HepG2 (cell line): ENCODE results near the gene SLC4A7. TPM values are rescaled to one million over a fixed set of nuclear protein-coding genes. Genes with fewer than 3 reads are reported as not detected.

Experiments used
- ATAC-seq: fragments of 200-7000 bp; cut with Tn5 transposase; 3 replicates; pipeline ENCODE4 v1.9.1; 2020; ENCODE audit warnings: mild to moderate bottlenecking, moderate library complexity
- BruUV-seq: library from RNA; stranded (reverse); fragments of 400-500 nt; replicated peaks from 2 replicates; lab custom pipeline; 2021; lab: Mats Ljungman, UMichigan
- CTCF ChIA-PET: fragments of 300-600 bp; formaldehyde crosslinking; extraction: SDS; loops from one replicate; lab custom pipeline; 2021; ENCODE audit warnings: low total read pairs, inconsistent platforms, low intra/inter-chr PET ratio; lab: Yijun Ruan, JAX
- POLR2A ChIA-PET: fragments of 350-600 bp; sonication (Branson Sonifier 250); formaldehyde crosslinking; loops from one replicate; lab custom pipeline; 2020; ENCODE audit warnings: antibody characterized with exemption, inconsistent platforms; lab: Yijun Ruan, JAX
- DNase-seq: peaks from one replicate; pipeline ENCODE4 v3.0.0-alpha.2; 2015; ENCODE audit warnings: low spot score
- FAIRE-seq: peaks from 3 replicates; lab custom pipeline; 2011; peaks lifted over from hg19 to GRCh38; lab: Jason Lieb, UNC
- H2AFZ ChIP-seq: one replicate; pipeline ENCODE4 v1.6.1; 2011; ENCODE audit warnings: low read length, inconsistent platforms
- H3K27ac ChIP-seq: fragments of 300-600 bp; 3 replicates; pipeline ENCODE4 v1.8.0; 2011; ENCODE audit warnings: mixed run types, mild to moderate bottlenecking, mixed read lengths, low read length, inconsistent platforms; ENCODE audit not compliant: insufficient read depth; ENCODE audit errors: extremely low read length
- H3K27me3 ChIP-seq, 2 experiments: fragments of 200-600 bp in 1 of 2; 2 replicates in 1 of 2; 3 replicates in 1 of 2; pipeline versions ENCODE4 v1.6.0 to v1.8.0; 2011; ENCODE audit warnings: low read length in 2 of 2, mild to moderate bottlenecking in 2 of 2, moderate library complexity in 2 of 2, inconsistent platforms in 1 of 2; ENCODE audit not compliant: insufficient read depth in 2 of 2, control insufficient read depth in 1 of 2
- H3K36me3 ChIP-seq, 2 experiments: fragments of 200-600 bp in 1 of 2; replicated peaks in 1 of 2; 2 replicates in 1 of 2; 3 replicates in 1 of 2; pipeline versions ENCODE4 v1.5.1 to v1.8.0; 2011; ENCODE audit warnings: low read length in 2 of 2, inconsistent platforms in 1 of 2; ENCODE audit not compliant: insufficient read depth in 2 of 2, control insufficient read depth in 1 of 2
- H3K4me1 ChIP-seq: 2 replicates; pipeline ENCODE4 v1.5.1; 2012; ENCODE audit warnings: low read length, inconsistent platforms; ENCODE audit not compliant: insufficient read depth
- H3K4me2 ChIP-seq: 2 replicates; pipeline ENCODE4 v1.6.0; 2011; ENCODE audit warnings: low read depth, low read length, inconsistent platforms
- H3K4me3 ChIP-seq, 3 experiments: fragments of 200-600 bp in 1 of 3; sonication (generic), shearing (Covaris generic) in 1 of 3; replicated peaks in 1 of 3; 2 replicates each; pipeline ENCODE4 v1.5.1; 2011 to 2016; ENCODE audit warnings: low read length in 3 of 3, inconsistent platforms in 2 of 3, low read depth in 2 of 3, mild to moderate bottlenecking in 2 of 3, control low read depth in 1 of 3, mixed read lengths in 1 of 3; ENCODE audit not compliant: insufficient read depth in 1 of 3
- H3K79me2 ChIP-seq: one replicate; pipeline ENCODE4 v1.6.1; 2011; ENCODE audit warnings: low read length, inconsistent platforms; ENCODE audit not compliant: insufficient read depth
- H3K9ac ChIP-seq: 2 replicates; pipeline ENCODE4 v1.6.0; 2011; ENCODE audit warnings: mild to moderate bottlenecking, low read depth, low read length, inconsistent platforms; ENCODE audit not compliant: insufficient read depth
- H3K9me3 ChIP-seq: 2 replicates; pipeline ENCODE4 v1.5.1; 2012; ENCODE audit warnings: mild to moderate bottlenecking, low read length
- H4K20me1 ChIP-seq: 2 replicates; pipeline ENCODE4 v1.6.0; 2011; ENCODE audit warnings: inconsistent platforms, mild to moderate bottlenecking, low read length, moderate library complexity; ENCODE audit not compliant: insufficient read depth
- ATF6 ChIP-seq: sonication (generic); formaldehyde crosslinking; conservative IDR thresholded peaks from 2 replicates; pipeline ENCODE4 v1.4.0; 2020; ENCODE audit warnings: missing genetic modification reagents
- MEIS1 ChIP-seq: sonication (generic); formaldehyde crosslinking; IDR thresholded peaks from 2 replicates; pipeline ENCODE4 v1.9.0; 2021; ENCODE audit warnings: mild to moderate bottlenecking, missing genetic modification reagents, moderate library complexity, borderline replicate concordance
- NCOA1 ChIP-seq: sonication (generic); formaldehyde crosslinking; IDR thresholded peaks from 2 replicates; pipeline ENCODE4 v1.9.0; 2021; ENCODE audit warnings: missing genetic modification reagents
- NFIC ChIP-seq: IDR thresholded peaks from 2 replicates; pipeline ENCODE4 v1.6.1; 2012; ENCODE audit warnings: mild to moderate bottlenecking, low read length, inconsistent platforms
- NKX3-1 ChIP-seq: sonication (generic); formaldehyde crosslinking; IDR thresholded peaks from 2 replicates; pipeline ENCODE4 v1.5.0; 2020; ENCODE audit warnings: missing genetic modification reagents
- ONECUT2 ChIP-seq: sonication (generic); formaldehyde crosslinking; IDR thresholded peaks from 2 replicates; pipeline ENCODE4 v1.4.0; 2020; ENCODE audit warnings: missing genetic modification reagents
- RFX1 ChIP-seq: fragments of 450-650 bp; IDR thresholded peaks from 2 replicates; pipeline ENCODE4 v1.6.1; 2017
- RORA ChIP-seq: sonication (generic); formaldehyde crosslinking; IDR thresholded peaks from 2 replicates; pipeline ENCODE4 v1.5.0; 2020; ENCODE audit warnings: mild to moderate bottlenecking, missing genetic modification reagents, moderate library complexity
- SP140L ChIP-seq: sonication (generic); formaldehyde crosslinking; IDR thresholded peaks from 2 replicates; pipeline ENCODE4 v1.4.0; 2020; ENCODE audit warnings: missing genetic modification reagents, borderline replicate concordance
- SP2 ChIP-seq: sonication (generic); formaldehyde crosslinking; IDR thresholded peaks from 2 replicates; pipeline ENCODE4 v1.5.1; 2020; ENCODE audit warnings: mild to moderate bottlenecking, missing genetic modification reagents
- THYN1 ChIP-seq: sonication (generic); formaldehyde crosslinking; IDR thresholded peaks from 2 replicates; pipeline ENCODE4 v1.8.1; 2023; ENCODE audit warnings: low read depth, mild to moderate bottlenecking, moderate library complexity, missing genetic modification reagents, borderline replicate concordance
- ZBTB3 ChIP-seq: sonication (generic); formaldehyde crosslinking; IDR thresholded peaks from 2 replicates; pipeline ENCODE4 v1.4.0; 2020; ENCODE audit warnings: low read depth, mild to moderate bottlenecking, moderate library complexity, missing genetic modification reagents, borderline replicate concordance
- ZNF234 ChIP-seq: sonication (generic); formaldehyde crosslinking; conservative IDR thresholded peaks from 2 replicates; pipeline ENCODE4 v1.5.1; 2020; ENCODE audit warnings: mild to moderate bottlenecking, missing genetic modification reagents
- ZNF430 ChIP-seq: sonication (generic); formaldehyde crosslinking; IDR thresholded peaks from 2 replicates; pipeline ENCODE4 v1.9.0; 2021; ENCODE audit warnings: mild to moderate bottlenecking, missing genetic modification reagents
- ZNF496 ChIP-seq: sonication (generic); formaldehyde crosslinking; IDR thresholded peaks from 2 replicates; pipeline ENCODE4 v1.8.1; 2023; ENCODE audit warnings: mild to moderate bottlenecking, moderate library complexity, missing genetic modification reagents; ENCODE audit not compliant: insufficient replicate concordance
- ZNF564 ChIP-seq: sonication (generic); formaldehyde crosslinking; IDR thresholded peaks from 2 replicates; pipeline ENCODE4 v1.8.1; 2023; ENCODE audit warnings: mild to moderate bottlenecking, missing genetic modification reagents
- ZNF782 ChIP-seq: sonication (generic); formaldehyde crosslinking; IDR thresholded peaks from 2 replicates; pipeline ENCODE4 v1.4.0; 2020; ENCODE audit warnings: missing genetic modification reagents, mild to moderate bottlenecking, borderline replicate concordance
- WGBS: methylation state at CpG from one replicate; pipeline ENCODE4 v1.1.6; 2017; ENCODE audit warnings: low lambda C conversion rate; 5-methylcytosine and 5-hydroxymethylcytosine counted together
- in situ Hi-C: cut with HindIII; loops from 2 replicates; pipeline ENCODE4 v1.10.0; 2017; ENCODE audit warnings: low pct_unique_long_range_greater_than_20kb; ENCODE audit not compliant: extremely low pct_ligation_motif_present
- intact Hi-C: fragments of 100-400 bp; cut with micrococcal nuclease; formaldehyde crosslinking; loops from one replicate; pipeline ENCODE4 v1.10.0; 2022; ENCODE audit not compliant: unreplicated experiment
- polyA plus RNA-seq, 8 experiments: library from polyadenylated mRNA; depleted of rRNA in 3 of 8; stranded (reverse) in 7 of 8; unstranded in 1 of 8; fragments of >200 nt; fragmentation: Illumina TruSeq in 4 of 8; extraction: Trizol in 4 of 8; gene quantifications; 2 replicates each; pipeline versions ENCODE4 v1.2.1 to v1.2.3, GENCODE V29; 2011 to 2016; ENCODE audit warnings: low read depth in 4 of 8, missing spikeins in 1 of 8, mixed read lengths in 1 of 8; ENCODE audit not compliant: insufficient read depth in 1 of 8
- total RNA-seq, 5 experiments: library from RNA; depleted of rRNA; stranded (reverse); fragments of >200 nt; fragmentation: Illumina TruSeq; extraction: Trizol; gene quantifications; 2 replicates each; pipeline ENCODE4 v1.2.3, GENCODE V29; 2016; ENCODE audit warnings: low read depth in 1 of 5
- TF ChIP-seq, protein P1 (sequence below): sonication (generic); formaldehyde crosslinking; IDR thresholded peaks from 2 replicates; pipeline ENCODE4 v1.5.0; 2020; ENCODE audit warnings: missing genetic modification reagents
- TF ChIP-seq, protein P2 (sequence below): sonication (generic); formaldehyde crosslinking; IDR thresholded peaks from 2 replicates; pipeline ENCODE4 v1.4.0; 2020; ENCODE audit warnings: low read depth, mild to moderate bottlenecking, missing genetic modification reagents

Gene SLC4A7
- total and polyA plus RNA-seq, 2 of the 13 experiments (the other 11 are each of a cell fraction or from before 2014, with no cell fraction given) = 16.4 to 43.8 TPM

- TF ChIP-seq NCOA1 (CRISPR knock-in tag) (no peak), SP140L (no peak), ZNF496 (CRISPR knock-in tag) (no peak), NKX3-1 (CRISPR knock-in tag) (no peak)
- TF ChIP-seq, all 625 proteins: peak for 0
Observed at GRCh38 chr3:27384191-27384590, 100.0 kb downstream of the SLC4A7 start (continued).

- Histone ChIP-seq H3K79me2 (no peaks in the 10 kb centered on the region), H4K20me1 (no peaks in the 10 kb centered on the region), H3K27me3 (no peaks in the 10 kb centered on the region), H3K9me3 (no peaks in the 10 kb centered on the region), H3K4me3 (no peak overlapping the region), H3K9ac (no peak overlapping the region), H3K4me1 (peaks cover 30% of the 10 kb centered on the region), H2AFZ (no peak overlapping the region), H3K36me3 (peaks cover 2 to 33% of the 10 kb centered on the region in 2 experiments; a peak in 4 of 5 replicates), H3K27ac (no peak overlapping the region), H3K4me2 (no peak overlapping the region)
- BruUV-seq = no TSS peak
- intact Hi-C loops (no loop called here), in situ Hi-C loops (no loop called here)
- FAIRE-seq = no peak
- ChIA-PET CTCF (no interaction called here), POLR2A (no interaction called here)
- no peak for ATAC-seq
- no peak for DNase-seq
- WGBS = 95% methylated on average over 3 of the region's 3 CpGs
- TF ChIP-seq, protein P1, sequence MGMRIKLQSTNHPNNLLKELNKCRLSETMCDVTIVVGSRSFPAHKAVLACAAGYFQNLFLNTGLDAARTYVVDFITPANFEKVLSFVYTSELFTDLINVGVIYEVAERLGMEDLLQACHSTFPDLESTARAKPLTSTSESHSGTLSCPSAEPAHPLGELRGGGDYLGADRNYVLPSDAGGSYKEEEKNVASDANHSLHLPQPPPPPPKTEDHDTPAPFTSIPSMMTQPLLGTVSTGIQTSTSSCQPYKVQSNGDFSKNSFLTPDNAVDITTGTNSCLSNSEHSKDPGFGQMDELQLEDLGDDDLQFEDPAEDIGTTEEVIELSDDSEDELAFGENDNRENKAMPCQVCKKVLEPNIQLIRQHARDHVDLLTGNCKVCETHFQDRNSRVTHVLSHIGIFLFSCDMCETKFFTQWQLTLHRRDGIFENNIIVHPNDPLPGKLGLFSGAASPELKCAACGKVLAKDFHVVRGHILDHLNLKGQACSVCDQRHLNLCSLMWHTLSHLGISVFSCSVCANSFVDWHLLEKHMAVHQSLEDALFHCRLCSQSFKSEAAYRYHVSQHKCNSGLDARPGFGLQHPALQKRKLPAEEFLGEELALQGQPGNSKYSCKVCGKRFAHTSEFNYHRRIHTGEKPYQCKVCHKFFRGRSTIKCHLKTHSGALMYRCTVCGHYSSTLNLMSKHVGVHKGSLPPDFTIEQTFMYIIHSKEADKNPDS (CRISPR knock-in tag) = no peak
- TF ChIP-seq ZNF430 (CRISPR knock-in tag) (no peak), RFX1 (no peak), ONECUT2 (CRISPR knock-in tag) (no peak), NKX3-1 (CRISPR knock-in tag) (no peak), THYN1 (CRISPR knock-in tag) (no peak), ZNF564 (CRISPR knock-in tag) (no peak), ZBTB3 (CRISPR knock-in tag) (no peak), NFIC (no peak), ZNF782 (CRISPR knock-in tag) (no peak), SP2 (CRISPR knock-in tag) (no peak), ATF6 (no peak), RORA (CRISPR knock-in tag) (no peak), ZNF234 (no peak), MEIS1 (CRISPR knock-in tag) (no peak)
- TF ChIP-seq, protein P2, sequence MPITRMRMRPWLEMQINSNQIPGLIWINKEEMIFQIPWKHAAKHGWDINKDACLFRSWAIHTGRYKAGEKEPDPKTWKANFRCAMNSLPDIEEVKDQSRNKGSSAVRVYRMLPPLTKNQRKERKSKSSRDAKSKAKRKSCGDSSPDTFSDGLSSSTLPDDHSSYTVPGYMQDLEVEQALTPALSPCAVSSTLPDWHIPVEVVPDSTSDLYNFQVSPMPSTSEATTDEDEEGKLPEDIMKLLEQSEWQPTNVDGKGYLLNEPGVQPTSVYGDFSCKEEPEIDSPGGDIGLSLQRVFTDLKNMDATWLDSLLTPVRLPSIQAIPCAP = no peak
Observed at GRCh38 chr3:27380433-27381357, 103.5 kb downstream of the SLC4A7 start.
